Dendritic cell treated with granulocyte-macrophage colony-stimulating factor and Interleukin-4, amounts not matched to agents 40 ng/mL and 50 ng/mL, for 4 days (primary cell): ENCODE results near the gene DNAJA3.
A peak's percentile ranks its signal among the peaks of the same experiment; 100 is the strongest.
"Not testable (repeated sequence)": the region's sequence is repeated elsewhere in the genome, so short reads cannot be mapped to it uniquely, and the experiment has no call there.

Experiments
- H3K27ac Mint-ChIP-seq: one replicate; pipeline ENCODE4 v1.8.0; 2022; ENCODE audit warnings: mild to moderate bottlenecking, mixed read lengths
- H3K27me3 Mint-ChIP-seq: one replicate; pipeline ENCODE4 v1.8.0; 2022; ENCODE audit warnings: mild to moderate bottlenecking, mixed read lengths
- H3K36me3 Mint-ChIP-seq: one replicate; pipeline ENCODE4 v1.8.0; 2022; ENCODE audit warnings: low read depth, mixed read lengths
- H3K4me1 Mint-ChIP-seq: one replicate; pipeline ENCODE4 v1.8.0; 2022; ENCODE audit warnings: low read depth, mixed read lengths
- H3K4me3 Mint-ChIP-seq: one replicate; pipeline ENCODE4 v1.8.0; 2022; ENCODE audit warnings: mild to moderate bottlenecking, moderate library complexity, mixed read lengths
- H3K9me3 Mint-ChIP-seq: one replicate; pipeline ENCODE4 v1.8.0; 2022; ENCODE audit warnings: mixed read lengths
- intact Hi-C: fragments of 100-400 bp; cut with micrococcal nuclease; formaldehyde crosslinking; loops from one replicate; pipeline ENCODE4 v1.15.0; 2022

DNAJA3 gene

DNA sequence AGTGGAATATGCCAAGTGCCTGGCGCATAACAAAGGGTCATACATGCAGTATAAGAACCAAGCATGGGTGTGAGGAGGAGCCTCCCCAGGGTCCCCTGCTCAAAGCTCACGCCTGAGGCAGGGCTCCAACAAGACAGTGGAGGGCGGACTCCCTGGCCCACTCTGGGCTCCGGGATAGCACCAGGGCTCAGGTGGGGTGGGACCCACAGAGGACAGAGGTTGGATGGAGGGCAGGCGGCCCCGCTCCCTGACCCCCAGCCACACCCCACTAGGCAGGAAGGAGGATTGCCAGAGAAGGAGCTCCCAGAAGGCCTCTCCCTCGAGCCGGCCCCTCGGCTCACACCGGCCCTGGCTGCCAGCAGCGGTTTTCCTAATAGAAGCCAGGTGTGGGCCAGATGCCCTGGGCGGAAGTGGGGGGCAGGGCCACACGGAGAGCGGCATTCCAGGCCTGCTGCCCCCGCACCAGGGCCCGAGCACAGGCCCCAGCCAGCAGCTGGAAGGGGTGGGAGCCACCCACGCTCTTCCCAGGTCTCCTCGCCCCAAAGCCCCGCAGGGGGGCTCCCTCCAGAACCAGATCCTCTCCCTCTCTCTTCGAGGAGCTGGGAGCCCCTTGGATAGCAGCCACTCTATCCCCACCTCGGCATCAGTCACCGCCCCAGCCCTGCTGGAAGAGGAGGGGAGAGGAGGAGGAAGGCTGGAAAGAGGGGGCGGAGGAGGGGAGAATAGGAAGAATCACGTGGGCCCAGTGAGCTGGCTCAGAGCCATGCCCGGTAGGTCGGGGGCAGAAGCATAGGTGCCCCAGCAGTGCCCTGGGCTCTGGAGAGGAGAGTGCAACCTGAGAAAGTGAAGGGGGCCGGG, 33.1 kb upstream of the DNAJA3 start:
- Mint-ChIP-seq H3K27ac (no peak overlapping the region), H3K36me3 (peaks cover 100% of the 10 kb centered on the region), H3K9me3 (no peaks in the 10 kb centered on the region), H3K4me1 (peaks cover 17% of the 10 kb centered on the region), H3K4me3 (no peak overlapping the region), H3K27me3 (no peaks in the 10 kb centered on the region)
- intact Hi-C loops, result no loop called here

DNA sequence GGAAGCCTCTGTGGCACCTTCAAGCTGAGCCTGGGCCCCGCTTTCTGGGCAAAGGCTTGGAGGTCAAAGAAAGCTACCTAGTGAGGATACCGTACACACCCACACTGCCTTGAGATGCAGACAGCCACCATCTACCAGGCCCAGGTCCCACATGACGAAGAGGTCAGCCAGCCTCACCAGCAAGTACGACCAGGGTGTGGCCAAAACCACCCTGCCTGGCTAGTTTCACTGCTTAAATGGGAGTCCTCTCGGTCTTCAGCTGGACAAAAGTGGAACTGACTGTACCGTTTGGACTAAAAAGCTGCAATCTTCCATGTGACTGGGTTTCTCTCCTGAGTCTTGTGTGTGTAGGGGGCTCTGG, 32.4 kb upstream of the DNAJA3 start:
- H3K27ac Mint-ChIP-seq, result no peak overlapping the region
- no peak overlapping the region for H3K4me3 Mint-ChIP-seq
- H3K36me3 Mint-ChIP-seq, result peaks cover 98% of the 10 kb centered on the region
- peaks cover 17% of the 10 kb centered on the region for H3K4me1 Mint-ChIP-seq
- H3K27me3 Mint-ChIP-seq, result no peaks in the 10 kb centered on the region
- no peaks in the 10 kb centered on the region for H3K9me3 Mint-ChIP-seq
- intact Hi-C loops, result no loop called here

DNA sequence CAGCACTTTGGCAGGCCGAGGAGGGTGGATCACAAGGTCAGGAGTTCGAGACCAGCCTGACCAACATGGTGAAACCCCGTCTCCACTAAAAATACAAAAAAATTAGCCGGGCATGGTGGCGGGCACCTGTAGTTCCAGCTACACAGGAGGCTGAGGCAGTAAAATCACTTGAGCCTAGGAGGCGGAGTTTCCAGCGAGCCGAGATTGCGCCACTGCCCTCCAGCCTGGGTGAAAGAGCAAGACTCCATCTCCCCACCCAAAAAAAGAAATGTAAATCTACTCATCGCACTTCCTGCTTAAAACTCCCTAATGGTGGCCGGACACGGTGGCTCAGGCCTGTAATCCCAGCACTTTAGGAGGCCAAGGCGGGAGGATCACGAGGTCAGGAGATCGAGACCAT, 31.8 kb upstream of the DNAJA3 start:
- H3K36me3 Mint-ChIP-seq, result peaks cover 98% of the 10 kb centered on the region
- H3K4me3 Mint-ChIP-seq, H3K27me3 Mint-ChIP-seq, H3K9me3 Mint-ChIP-seq, H3K27ac Mint-ChIP-seq, intact Hi-C loops: not testable (repeated sequence)
- peaks cover 20% of the 10 kb centered on the region for H3K4me1 Mint-ChIP-seq

DNA sequence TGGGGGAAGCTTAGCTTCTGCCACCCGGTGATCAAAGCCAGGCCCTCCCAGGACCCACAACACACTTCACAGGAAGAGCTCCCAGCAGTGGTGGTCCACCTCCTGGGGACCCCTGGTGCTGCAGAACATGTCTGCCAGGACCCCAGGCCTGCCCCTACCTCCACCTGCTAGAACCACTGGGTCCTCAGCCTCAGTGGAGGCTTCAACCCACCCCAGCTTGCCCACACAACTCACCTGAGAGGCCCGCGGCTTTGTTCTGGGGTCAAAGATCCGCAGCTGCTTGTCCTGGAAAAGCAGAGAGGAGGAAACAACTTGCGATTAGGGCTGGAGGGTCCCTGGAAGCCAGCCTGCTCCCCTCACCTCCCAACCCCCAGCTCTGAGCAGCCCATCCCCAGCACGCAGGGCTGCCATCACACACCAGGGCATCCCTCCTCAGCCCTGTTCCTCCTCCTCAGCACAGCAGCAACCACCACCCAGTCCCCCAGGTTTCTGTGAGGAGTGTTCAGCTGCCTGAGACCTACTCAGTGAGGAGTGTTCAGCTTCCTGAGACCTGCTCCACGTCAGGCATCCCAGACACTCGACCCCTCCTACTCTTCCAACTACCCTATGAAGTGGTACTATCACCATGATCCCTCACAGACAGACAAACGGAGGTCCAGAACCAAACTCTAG, 30.5 kb upstream of the DNAJA3 start:
- no peak overlapping the region for H3K4me3 Mint-ChIP-seq
- intact Hi-C loops, result no loop called here
- no peak overlapping the region for H3K27ac Mint-ChIP-seq
- no peaks in the 10 kb centered on the region for H3K27me3 Mint-ChIP-seq
- no peaks in the 10 kb centered on the region for H3K9me3 Mint-ChIP-seq
- peaks cover 98% of the 10 kb centered on the region for H3K36me3 Mint-ChIP-seq
- H3K4me1 Mint-ChIP-seq, result peaks cover 34% of the 10 kb centered on the region

DNA sequence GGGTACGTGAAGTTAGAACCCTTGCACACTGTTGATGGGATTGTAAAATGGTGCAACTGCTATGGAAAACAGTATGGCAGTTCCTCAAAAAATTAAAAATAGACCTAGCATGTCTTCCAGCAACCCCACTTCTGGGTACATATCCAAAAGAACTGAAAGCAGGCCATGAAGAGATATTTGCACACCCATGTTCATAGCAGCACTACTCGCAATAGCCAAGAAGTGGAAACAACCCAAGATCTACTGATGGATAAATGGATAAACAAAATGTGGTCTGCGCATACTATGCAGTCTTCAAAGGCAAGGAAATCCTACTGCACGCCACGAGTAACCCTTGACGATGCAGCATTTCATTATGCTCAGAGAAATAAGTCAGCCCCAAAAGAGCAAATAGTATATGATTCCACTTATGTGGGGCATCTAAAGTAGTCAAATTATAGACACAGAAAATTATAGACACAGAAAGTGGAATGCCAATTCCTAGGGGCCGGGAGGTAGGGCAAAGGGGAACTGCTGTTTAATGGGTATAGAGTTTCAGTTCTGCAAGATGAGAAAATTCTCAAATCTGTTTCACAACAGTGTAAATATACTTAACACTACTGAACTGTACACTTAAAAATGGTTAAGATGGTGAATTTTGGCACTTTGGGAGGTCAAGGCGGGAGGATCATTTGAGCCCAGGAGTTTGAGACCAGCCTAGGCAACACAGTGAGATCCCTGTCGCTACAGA, 26.5 kb upstream of the DNAJA3 start:
- peak overlapping the region; percentile 72 for H3K27ac Mint-ChIP-seq
- intact Hi-C loops, result no loop called here
- peaks cover 98% of the 10 kb centered on the region for H3K36me3 Mint-ChIP-seq
- no peaks in the 10 kb centered on the region for H3K9me3 Mint-ChIP-seq
- no peaks in the 10 kb centered on the region for H3K27me3 Mint-ChIP-seq
- H3K4me3 Mint-ChIP-seq, result peak overlapping the region; percentile 30
- peaks cover 61% of the 10 kb centered on the region for H3K4me1 Mint-ChIP-seq

DNA sequence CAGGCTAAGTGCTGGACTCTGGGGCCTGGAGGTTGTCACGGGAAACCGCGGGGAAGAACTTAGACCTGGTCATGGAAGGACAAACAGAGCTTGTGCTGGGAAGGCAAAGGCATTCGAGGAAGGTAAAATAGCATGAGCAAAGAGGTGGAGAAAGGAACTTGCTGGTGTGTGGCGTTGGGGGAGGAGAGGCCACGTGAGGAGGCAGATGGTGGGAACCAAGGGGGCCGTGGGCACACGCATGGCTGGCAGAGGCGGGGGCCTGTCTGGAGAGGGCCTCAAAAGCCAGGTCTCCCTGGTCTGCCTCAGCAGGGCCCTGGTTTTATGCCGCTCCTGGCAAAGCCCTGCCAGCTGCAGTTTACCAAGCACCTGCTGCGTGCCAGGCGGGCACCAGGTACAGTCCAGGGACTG, 24.6 kb upstream of the DNAJA3 start:
- H3K9me3 Mint-ChIP-seq, result no peaks in the 10 kb centered on the region
- H3K4me1 Mint-ChIP-seq, result peaks cover 51% of the 10 kb centered on the region
- no peak overlapping the region for H3K4me3 Mint-ChIP-seq
- intact Hi-C loops, result loop anchor here (5.0 kb wide), 1 partner anchor 44 kb away; no protein-coding TSS in a partner anchor
- no peaks in the 10 kb centered on the region for H3K27me3 Mint-ChIP-seq
- peak overlapping the region; percentile 5 for H3K27ac Mint-ChIP-seq
- H3K36me3 Mint-ChIP-seq, result peaks cover 98% of the 10 kb centered on the region

DNA sequence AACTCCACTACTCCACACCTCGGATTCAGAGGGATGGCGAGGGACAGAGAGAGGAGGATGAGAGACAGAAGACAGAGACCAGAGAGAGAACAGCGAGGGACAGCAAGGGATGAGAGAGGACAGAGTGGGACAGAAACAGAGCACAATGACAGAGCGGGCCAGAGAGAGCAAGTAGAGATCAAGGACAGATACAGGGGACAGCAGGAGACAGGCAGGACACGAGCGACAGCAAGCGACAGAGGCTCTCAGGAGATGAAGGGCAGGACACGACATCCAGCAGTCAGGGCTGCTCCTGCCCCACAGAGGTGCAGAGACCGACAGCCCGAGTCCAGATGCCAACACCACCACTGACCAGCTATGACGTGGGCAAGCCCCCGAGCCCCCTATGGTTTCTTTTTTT, 24.2 kb upstream of the DNAJA3 start:
- peaks cover 51% of the 10 kb centered on the region for H3K4me1 Mint-ChIP-seq
- no peaks in the 10 kb centered on the region for H3K9me3 Mint-ChIP-seq
- intact Hi-C loops, result loop anchor here (5.0 kb wide), 1 partner anchor 44 kb away; no protein-coding TSS in a partner anchor
- H3K4me3 Mint-ChIP-seq, result no peak overlapping the region
- peaks cover 98% of the 10 kb centered on the region for H3K36me3 Mint-ChIP-seq
- H3K27me3 Mint-ChIP-seq, result no peaks in the 10 kb centered on the region
- peak overlapping the region; percentile 5 for H3K27ac Mint-ChIP-seq

DNA sequence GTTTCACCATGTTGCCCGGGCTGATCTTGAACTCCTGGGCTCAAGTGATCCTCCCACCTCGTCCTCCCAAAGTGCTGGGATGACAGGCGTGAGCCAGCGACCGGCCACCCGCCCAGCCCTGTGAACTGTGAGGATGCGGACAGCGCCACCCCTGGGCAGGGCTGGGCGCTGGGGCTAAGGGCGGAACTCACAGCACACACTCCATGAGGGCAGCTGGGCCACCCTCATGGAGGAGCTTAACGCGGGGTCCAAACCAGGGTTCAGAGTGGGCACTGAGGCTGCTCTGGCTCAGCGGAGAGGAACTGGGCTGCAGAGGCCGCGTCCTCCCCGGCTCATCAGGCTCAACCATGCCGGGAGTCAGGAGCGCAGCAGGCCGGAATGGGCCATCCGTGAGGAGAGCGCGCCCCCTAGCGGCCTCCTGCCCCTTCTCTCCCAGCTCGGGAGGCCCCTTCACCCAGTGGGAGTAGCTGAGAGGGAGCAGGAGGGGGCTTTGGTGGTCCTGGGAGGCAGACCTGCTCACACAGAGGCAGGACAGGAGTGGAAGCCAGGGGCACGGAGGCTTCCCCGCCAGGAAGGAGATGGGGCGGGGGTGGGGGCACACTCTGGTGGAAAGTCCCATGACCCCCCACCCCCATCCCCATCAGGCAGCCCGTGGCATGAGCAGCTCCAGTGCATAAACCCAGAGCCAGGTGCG, 23.1 kb upstream of the DNAJA3 start:
- Mint-ChIP-seq H3K4me1 (peaks cover 51% of the 10 kb centered on the region), H3K27ac (no peak overlapping the region), H3K9me3 (no peaks in the 10 kb centered on the region), H3K27me3 (no peaks in the 10 kb centered on the region), H3K4me3 (no peak overlapping the region), H3K36me3 (peaks cover 98% of the 10 kb centered on the region)
- intact Hi-C loops, result loop anchor here (5.0 kb wide), 1 partner anchor 45 kb away; no protein-coding TSS in a partner anchor

DNA sequence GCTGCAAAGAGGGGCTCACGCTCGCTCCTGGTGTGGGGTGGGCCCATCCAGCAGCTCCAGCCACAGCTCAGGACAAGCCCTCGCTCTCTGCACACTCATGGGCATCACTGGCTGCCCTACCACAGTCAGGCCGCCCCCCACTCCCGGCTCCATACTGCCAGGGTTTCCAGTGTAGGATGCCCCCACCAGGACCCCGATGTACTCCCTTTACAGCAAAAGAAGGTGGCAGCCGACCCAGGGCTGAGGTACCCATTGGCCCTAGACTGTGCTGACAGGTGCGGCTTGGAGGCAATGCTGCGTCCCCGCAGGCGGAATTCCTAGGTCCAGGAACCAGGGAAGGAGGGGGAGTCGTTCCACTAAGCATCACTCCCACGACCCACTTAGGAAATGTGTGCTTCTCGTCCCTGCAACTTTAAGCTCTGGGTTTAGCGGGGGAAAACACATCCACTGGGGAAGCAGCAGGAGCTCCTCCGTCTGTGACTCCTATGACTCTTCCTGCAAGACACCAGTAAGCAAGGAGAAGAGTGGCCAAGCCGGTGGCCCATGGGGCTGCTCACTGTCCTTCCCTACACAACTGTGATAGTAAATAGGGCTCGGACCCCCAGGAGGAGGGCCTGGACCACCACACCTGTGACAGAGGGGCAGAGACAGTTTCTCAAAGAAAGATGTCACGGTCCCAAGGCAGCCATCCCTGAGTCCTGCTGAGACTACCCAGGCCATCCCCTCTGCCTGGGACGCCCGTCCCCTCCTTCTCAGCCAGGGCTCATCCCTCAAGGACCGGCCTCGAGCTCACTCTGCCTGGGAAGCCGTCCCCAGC, 22.3 kb upstream of the DNAJA3 start:
- peaks cover 100% of the 10 kb centered on the region for H3K36me3 Mint-ChIP-seq
- H3K9me3 Mint-ChIP-seq, result no peaks in the 10 kb centered on the region
- H3K4me3 Mint-ChIP-seq, result no peak overlapping the region
- no peak overlapping the region for H3K27ac Mint-ChIP-seq
- H3K27me3 Mint-ChIP-seq, result no peaks in the 10 kb centered on the region
- intact Hi-C loops, result loop anchor here (5.0 kb wide), 1 partner anchor 46 kb away; no protein-coding TSS in a partner anchor
- peaks cover 51% of the 10 kb centered on the region for H3K4me1 Mint-ChIP-seq

DNA sequence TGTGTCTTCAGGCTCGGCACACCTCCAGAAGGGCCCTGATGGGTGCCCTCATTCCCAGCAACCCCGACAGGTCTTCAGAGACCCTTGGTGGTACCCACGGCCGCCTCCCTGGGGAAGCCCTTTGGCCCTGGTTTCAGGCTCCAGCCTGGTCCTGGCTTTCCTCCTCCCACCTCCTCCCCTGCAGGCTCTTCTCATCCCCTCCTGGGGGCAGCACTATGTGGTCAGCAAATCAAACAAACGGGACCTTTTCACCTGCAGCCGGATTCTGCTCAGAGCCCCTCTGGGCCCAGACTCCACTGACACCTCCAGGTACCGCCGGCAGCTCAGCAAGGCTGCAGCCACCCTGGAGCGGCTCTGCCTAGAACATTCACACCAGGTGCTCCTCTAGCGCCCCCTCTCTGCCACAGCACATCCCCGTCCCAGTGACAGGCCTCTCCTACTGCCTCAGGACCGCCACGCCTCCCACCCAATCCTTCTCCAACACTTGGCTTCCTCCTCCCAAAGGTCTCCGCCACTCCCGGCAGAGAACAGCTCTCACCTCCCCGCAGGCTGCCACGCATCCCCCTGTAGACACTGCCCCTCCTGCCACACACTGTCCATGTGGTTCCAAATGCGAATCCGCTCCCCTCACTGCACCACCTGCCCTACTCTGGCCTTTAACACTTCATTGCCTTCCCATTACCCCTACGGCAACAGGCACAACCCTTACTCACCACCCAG, 21.3 kb upstream of the DNAJA3 start:
- Mint-ChIP-seq H3K4me1 (peaks cover 42% of the 10 kb centered on the region), H3K27ac (peak overlapping the region; percentile 9), H3K9me3 (no peaks in the 10 kb centered on the region), H3K36me3 (peaks cover 100% of the 10 kb centered on the region), H3K4me3 (no peak overlapping the region), H3K27me3 (no peaks in the 10 kb centered on the region)
- intact Hi-C loops, result loop anchor here (5.0 kb wide), 1 partner anchor 47 kb away; no protein-coding TSS in a partner anchor

DNA sequence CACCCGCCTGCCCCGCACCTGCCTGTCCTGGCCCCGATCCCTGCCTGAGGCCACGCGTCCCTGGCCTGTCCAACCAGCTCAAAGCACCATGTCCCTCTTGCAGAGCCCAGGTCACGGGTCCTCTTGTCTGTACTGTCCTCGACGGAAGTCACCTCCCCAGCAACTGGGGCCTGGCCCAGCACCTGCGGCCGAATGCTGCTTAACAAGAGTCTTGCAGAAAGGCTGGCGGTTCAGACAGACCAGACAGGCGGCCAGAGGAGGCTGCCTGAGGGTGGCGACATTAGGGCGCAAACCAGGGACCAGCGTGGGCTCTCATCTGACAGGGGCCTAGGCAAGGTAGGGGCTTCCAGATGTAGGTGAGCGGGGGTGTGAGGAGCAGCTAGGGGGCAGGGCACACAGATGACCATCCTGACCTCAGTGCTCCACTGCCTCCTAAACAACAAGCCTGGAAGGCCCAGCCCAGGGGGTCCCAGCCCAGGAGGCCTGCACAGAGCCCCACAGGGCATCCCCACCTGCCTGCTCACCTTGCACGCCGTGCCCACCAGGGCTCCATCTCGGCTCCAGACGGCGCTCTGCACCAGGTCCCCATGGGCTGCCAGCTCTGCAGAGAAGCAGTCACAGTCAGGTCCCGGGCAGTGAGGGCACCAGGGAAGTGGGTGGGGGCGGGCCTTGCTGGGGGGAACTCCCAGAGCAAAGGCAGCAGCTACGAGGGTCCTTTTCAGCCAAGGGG, 20.5 kb upstream of the DNAJA3 start:
- intact Hi-C loops, result loop anchor here (5.0 kb wide), 1 partner anchor 48 kb away; no protein-coding TSS in a partner anchor
- Mint-ChIP-seq H3K27me3 (no peaks in the 10 kb centered on the region), H3K4me1 (peaks cover 35% of the 10 kb centered on the region), H3K27ac (peak overlapping the region; percentile 9), H3K9me3 (no peaks in the 10 kb centered on the region), H3K36me3 (peaks cover 100% of the 10 kb centered on the region), H3K4me3 (no peak overlapping the region)
